NCI-H1436 treated with DMSO at 0.1 percent for 48 hours (cell line): ENCODE results near the gene TCAP.
A peak's percentile ranks its signal among the peaks of the same experiment; 100 is the strongest.

Source experiments
- DNase-seq: peaks from one replicate; lab custom pipeline; 2025; lab: John Stamatoyannopoulos, UW

The TCAP gene

GRCh38 chr17:39667945-39668924 is 3.1 kb downstream of the TCAP start, which contains the start of gene PNMT:
Gene PNMT (plus strand): TSS chr17:39668453. CDS start chr17:39668476, 23 bp downstream.
- DNase-seq, result no peak

- no peak for DNase-seq
Observed at GRCh38 chr17:39669897-39670735, 5.0 kb downstream of the TCAP start.

GRCh38 chr17:39670746-39671145 is 5.6 kb downstream of the TCAP start:
- DNase-seq, result no peak

GRCh38 chr17:39671651-39672521 is 6.7 kb downstream of the TCAP start:
- DNase-seq, result no peak

GRCh38 chr17:39672522-39673334 is 7.6 kb downstream of the TCAP start:
- no peak for DNase-seq

GRCh38 chr17:39673335-39674081 is 8.4 kb downstream of the TCAP start:
- no peak for DNase-seq

- DNase-seq, result no peak
Observed at GRCh38 chr17:39674179-39674578, 9.0 kb downstream of the TCAP start.

- peak; percentile 88 for DNase-seq
Observed at GRCh38 chr17:39674702-39675389, 9.7 kb downstream of the TCAP start.

GRCh38 chr17:39675390-39676082 is 10.4 kb downstream of the TCAP start:
- DNase-seq, result no peak

GRCh38 chr17:39676198-39676819 is 11.2 kb downstream of the TCAP start:
- DNase-seq, result peak; percentile 75

GRCh38 chr17:39677072-39677471 is 11.9 kb downstream of the TCAP start:
- DNase-seq, result no peak

- DNase-seq, result no peak
Observed at GRCh38 chr17:39677542-39678339, 12.6 kb downstream of the TCAP start.

- no peak for DNase-seq
Observed at GRCh38 chr17:39678340-39679116, 13.4 kb downstream of the TCAP start.

- no peak for DNase-seq
Observed at GRCh38 chr17:39679521-39680192, 14.5 kb downstream of the TCAP start.

- DNase-seq, result no peak
Observed at GRCh38 chr17:39683295-39683939, 18.3 kb downstream of the TCAP start.
